Panc1 (cell line): ENCODE results near the gene GRIK4. TPM values are rescaled to one million over a fixed set of nuclear protein-coding genes. Genes with fewer than 3 reads are reported as not detected.
"Not testable (repeated sequence)": the region's sequence is repeated elsewhere in the genome, so short reads cannot be mapped to it uniquely, and the experiment has no call there.

ENCODE experiments used
- ATAC-seq: fragments of 200-7000 bp; cut with Tn5 transposase; 2 replicates; pipeline ENCODE4 v1.9.1; 2020; ENCODE audit warnings: mild to moderate bottlenecking, moderate library complexity
- BruUV-seq: library from RNA; stranded (reverse); fragments of 400-500 nt; replicated peaks from 2 replicates; lab custom pipeline; 2021; lab: Mats Ljungman, UMichigan
- CTCF ChIA-PET: fragments of 300-600 bp; sonication (Branson Sonifier 250); formaldehyde crosslinking; loops from one replicate; lab custom pipeline; 2022; ENCODE audit warnings: antibody characterized with exemption; lab: Charles Lee
- POLR2A ChIA-PET: fragments of 300-600 bp; sonication (Branson Sonifier 250); formaldehyde crosslinking; loops from one replicate; lab custom pipeline; 2022; ENCODE audit warnings: antibody characterized with exemption; lab: Charles Lee
- DNase-seq: peaks from one replicate; pipeline ENCODE4 v3.0.0-alpha.2; 2010; ENCODE audit warnings: low read depth, low spot score
- H3K27ac ChIP-seq: 2 replicates; pipeline ENCODE4 v1.5.1; 2011; ENCODE audit warnings: mild to moderate bottlenecking, low read length, inconsistent platforms
- H3K27me3 ChIP-seq: fragments of 200-500 bp; sonication (Bioruptor generic); 2 replicates; pipeline ENCODE4 v1.6.0; 2014; ENCODE audit warnings: low read length, inconsistent platforms; ENCODE audit not compliant: control insufficient read depth, insufficient read depth
- H3K36me3 ChIP-seq: fragments of 200-500 bp; sonication (Bioruptor generic); 2 replicates; pipeline ENCODE4 v1.5.1; 2014; ENCODE audit warnings: inconsistent platforms, mild to moderate bottlenecking, low read length, moderate library complexity; ENCODE audit not compliant: control insufficient read depth, insufficient read depth
- H3K4me1 ChIP-seq: 2 replicates; pipeline ENCODE4 v1.5.1; 2011; ENCODE audit warnings: inconsistent platforms, mild to moderate bottlenecking, low read length, moderate library complexity; ENCODE audit not compliant: control insufficient read depth, insufficient read depth
- H3K4me3 ChIP-seq, 2 experiments: 2 replicates each; pipeline ENCODE4 v1.5.1; 2011 to 2012; ENCODE audit warnings: low read depth in 2 of 2, low read length in 2 of 2, mild to moderate bottlenecking in 2 of 2, inconsistent platforms in 1 of 2, moderate library complexity in 1 of 2
- H3K9me3 ChIP-seq: fragments of 200-500 bp; sonication (Bioruptor generic); 2 replicates; pipeline ENCODE4 v1.5.1; 2014; ENCODE audit warnings: low read depth, mild to moderate bottlenecking, inconsistent platforms, low read length, moderate library complexity; ENCODE audit not compliant: control insufficient read depth, insufficient read depth
- POLR2AphosphoS5 ChIP-seq: IDR thresholded peaks from 2 replicates; pipeline ENCODE4 v1.6.1; 2012; ENCODE audit warnings: mild to moderate bottlenecking, low read depth, low read length, moderate library complexity
- SIN3A ChIP-seq: IDR thresholded peaks from 2 replicates; pipeline ENCODE4 v1.6.1; 2012; ENCODE audit warnings: low read depth, mild to moderate bottlenecking, low read length, moderate library complexity, borderline replicate concordance; ENCODE audit not compliant: insufficient read depth
- TCF7L2 ChIP-seq: IDR thresholded peaks from 2 replicates; pipeline ENCODE4 v1.6.1; 2011; ENCODE audit warnings: mild to moderate bottlenecking, low read depth, low read length, inconsistent platforms
- in situ Hi-C: cut with HindIII; loops from 2 replicates; pipeline ENCODE4 v1.10.0; 2016; ENCODE audit warnings: low sequenced_read_pairs, low pct_unique_long_range_greater_than_20kb
- intact Hi-C: fragments of 100-400 bp; cut with micrococcal nuclease; formaldehyde crosslinking; loops from one replicate; pipeline ENCODE4 v1.10.0; 2022; ENCODE audit not compliant: unreplicated experiment
- total RNA-seq: library from RNA; stranded (reverse); gene quantifications from one replicate; pipeline ENCODE4 v1.2.1, GENCODE V29; 2021; ENCODE audit not compliant: unreplicated experiment
- TF ChIP-seq, protein P1 (sequence below): fragments of 450-650 bp; IDR thresholded peaks from 2 replicates; pipeline ENCODE4 v1.5.1; 2017; ENCODE audit warnings: mild to moderate bottlenecking
- TF ChIP-seq, protein P2 (sequence below), 2 experiments: IDR thresholded peaks; 2 replicates each; pipeline ENCODE4 v1.6.1; 2011 to 2012; ENCODE audit warnings: low read depth in 2 of 2, control low read depth in 1 of 2, low read length in 1 of 2, mild to moderate bottlenecking in 1 of 2, moderate library complexity in 1 of 2; ENCODE audit not compliant: insufficient read depth in 1 of 2

GRIK4 gene
- total RNA-seq, 1 experiment from 2014 or later = 0.62 TPM

DNA sequence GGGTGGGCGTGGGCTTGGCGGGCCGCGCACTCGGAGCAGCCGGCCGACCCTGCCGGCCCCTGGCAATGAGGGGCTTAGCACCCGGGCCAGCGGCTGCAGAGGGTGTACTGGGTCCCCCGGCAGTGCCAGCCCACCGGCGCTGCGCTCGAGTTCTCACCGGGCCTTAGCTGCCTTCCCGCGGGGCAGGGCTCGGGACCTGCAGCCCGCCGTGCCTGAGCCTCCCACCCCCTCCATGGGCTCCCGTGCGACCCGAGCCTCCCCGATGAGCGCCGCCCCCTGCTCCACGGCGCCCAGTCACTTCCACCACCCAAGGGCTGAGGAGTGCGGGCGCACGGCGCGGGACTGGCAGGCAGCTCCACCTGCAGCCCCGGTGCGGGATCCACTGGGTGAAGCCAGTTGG lies 510.2 kb downstream of the GRIK4 start:
- ATAC-seq, DNase-seq, intact Hi-C loops, H3K27ac ChIP-seq, in situ Hi-C loops, H3K4me3 ChIP-seq, H3K36me3 ChIP-seq, CTCF ChIA-PET, H3K9me3 ChIP-seq, BruUV-seq: not testable (repeated sequence)
- H3K27me3 ChIP-seq = peaks cover 13% of the 10 kb centered on the region; the same call in 1 of the 2 replicates
- peaks cover 12% of the 10 kb centered on the region for H3K4me1 ChIP-seq
- POLR2A ChIA-PET = interaction anchor here (0.6 kb wide), 1 partner anchor 189 kb away, joined by 5 read pairs; no protein-coding TSS in a partner anchor

DNA sequence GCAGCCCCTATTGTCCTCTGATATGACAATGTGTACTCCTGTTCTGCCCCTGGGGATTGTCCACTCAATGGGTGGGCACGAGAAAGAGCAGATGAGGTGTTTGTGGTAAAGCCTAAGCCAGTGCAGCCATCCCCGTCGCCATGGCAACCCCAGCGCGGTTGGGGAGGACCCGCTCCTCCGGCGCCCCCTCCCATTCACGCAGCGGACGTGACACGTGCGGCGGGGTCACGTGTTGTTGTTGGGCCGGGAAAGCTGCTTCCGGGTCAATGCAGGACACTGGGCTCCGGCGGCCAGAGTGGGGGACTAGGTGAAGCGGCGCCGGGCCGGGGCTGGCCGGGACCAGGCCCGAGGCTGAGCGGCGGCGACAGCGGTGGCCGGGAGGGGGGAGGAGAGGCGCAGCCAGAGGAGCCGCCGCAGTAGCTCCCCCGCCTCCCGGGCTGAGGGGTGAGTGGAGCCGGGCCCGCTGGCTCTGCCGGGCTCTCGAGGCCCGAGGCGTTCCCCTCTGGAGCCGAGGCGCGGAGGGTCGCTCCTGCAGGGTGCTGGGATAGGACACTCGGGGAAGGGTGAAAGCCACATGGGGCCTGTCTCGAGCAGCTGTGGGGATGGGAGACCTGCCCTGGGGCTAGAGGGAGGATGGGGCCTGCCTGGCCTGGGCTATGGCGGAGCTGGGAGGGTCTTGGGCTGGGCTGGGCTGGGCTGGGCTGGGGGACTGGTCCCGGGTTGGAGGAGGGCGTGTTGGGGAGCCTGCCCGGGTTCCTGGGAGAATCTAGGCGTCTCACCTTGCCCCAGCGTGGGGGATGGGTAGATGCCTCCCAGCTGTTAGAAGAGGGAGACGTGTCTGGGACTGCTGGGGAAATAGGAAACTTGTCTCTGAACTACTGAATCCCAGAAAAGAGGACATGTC lies 512.6 kb downstream of the GRIK4 start, which contains the start of gene TBCEL:
TSS of gene TBCEL (plus strand) at position 255 of the 904 bp plus-strand sequence. CDS start 21,589 bp downstream, outside the sequence.
- Histone ChIP-seq H3K27ac (peak within 1 kb of the TSS; percentile 81), H3K4me3 (peak within 1 kb of the TSS; percentile 76 to 80), H3K4me1 (peaks cover 12% of the 10 kb centered on the region), H3K9me3 (no peaks in the 10 kb centered on the region), H3K36me3 (no peaks in the 10 kb centered on the region), H3K27me3 (peaks cover under 1% of the 10 kb centered on the region; the same call in 1 of the 2 replicates)
- TF ChIP-seq TCF7L2 (no peak), SIN3A (peak; percentile 72; the same call in 1 of the 2 replicates), POLR2AphosphoS5 (peak; percentile 68)
- BruUV-seq = no TSS peak
- DNase-seq (peak; percentile 30), ATAC-seq (peak; percentile 97)
- in situ Hi-C loops = no loop called here
- POLR2A ChIA-PET = interaction anchor here (0.6 kb wide), 2 partner anchors 62 to 135 kb away, joined by 4 to 10 read pairs; no protein-coding TSS in a partner anchor
- intact Hi-C loops = no loop called here
- CTCF ChIA-PET = interaction anchor here (0.5 kb wide), 1 partner anchor 38 kb away, joined by 3 read pairs; no protein-coding TSS in a partner anchor

DNA sequence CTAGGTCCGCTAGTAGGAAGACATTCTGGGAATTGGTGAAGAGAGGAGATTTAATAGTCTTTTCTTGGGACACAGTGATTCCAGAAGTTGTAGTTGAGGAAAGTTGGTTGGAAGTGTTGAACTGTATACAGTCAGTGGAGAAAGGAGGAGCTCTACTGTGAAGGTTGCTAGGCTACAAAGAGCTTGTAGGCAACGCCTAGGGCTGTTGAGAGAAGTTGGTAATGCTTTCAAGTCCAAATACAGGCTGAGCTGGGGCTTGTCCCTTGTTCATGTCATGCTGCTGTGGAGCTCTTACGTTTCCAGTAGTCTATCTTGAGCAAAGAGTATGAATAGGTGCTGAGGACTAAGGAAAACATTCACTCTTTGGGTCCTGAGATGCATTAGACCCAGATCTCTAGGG lies 513.4 kb downstream of the GRIK4 start:
- H3K4me3 ChIP-seq = peak overlapping the region; percentile 76 to 80
- TF ChIP-seq, protein P1, sequence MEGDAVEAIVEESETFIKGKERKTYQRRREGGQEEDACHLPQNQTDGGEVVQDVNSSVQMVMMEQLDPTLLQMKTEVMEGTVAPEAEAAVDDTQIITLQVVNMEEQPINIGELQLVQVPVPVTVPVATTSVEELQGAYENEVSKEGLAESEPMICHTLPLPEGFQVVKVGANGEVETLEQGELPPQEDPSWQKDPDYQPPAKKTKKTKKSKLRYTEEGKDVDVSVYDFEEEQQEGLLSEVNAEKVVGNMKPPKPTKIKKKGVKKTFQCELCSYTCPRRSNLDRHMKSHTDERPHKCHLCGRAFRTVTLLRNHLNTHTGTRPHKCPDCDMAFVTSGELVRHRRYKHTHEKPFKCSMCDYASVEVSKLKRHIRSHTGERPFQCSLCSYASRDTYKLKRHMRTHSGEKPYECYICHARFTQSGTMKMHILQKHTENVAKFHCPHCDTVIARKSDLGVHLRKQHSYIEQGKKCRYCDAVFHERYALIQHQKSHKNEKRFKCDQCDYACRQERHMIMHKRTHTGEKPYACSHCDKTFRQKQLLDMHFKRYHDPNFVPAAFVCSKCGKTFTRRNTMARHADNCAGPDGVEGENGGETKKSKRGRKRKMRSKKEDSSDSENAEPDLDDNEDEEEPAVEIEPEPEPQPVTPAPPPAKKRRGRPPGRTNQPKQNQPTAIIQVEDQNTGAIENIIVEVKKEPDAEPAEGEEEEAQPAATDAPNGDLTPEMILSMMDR = no peak
- TF ChIP-seq TCF7L2 (no peak), SIN3A (no peak), POLR2AphosphoS5 (no peak)
- TF ChIP-seq, protein P2, sequence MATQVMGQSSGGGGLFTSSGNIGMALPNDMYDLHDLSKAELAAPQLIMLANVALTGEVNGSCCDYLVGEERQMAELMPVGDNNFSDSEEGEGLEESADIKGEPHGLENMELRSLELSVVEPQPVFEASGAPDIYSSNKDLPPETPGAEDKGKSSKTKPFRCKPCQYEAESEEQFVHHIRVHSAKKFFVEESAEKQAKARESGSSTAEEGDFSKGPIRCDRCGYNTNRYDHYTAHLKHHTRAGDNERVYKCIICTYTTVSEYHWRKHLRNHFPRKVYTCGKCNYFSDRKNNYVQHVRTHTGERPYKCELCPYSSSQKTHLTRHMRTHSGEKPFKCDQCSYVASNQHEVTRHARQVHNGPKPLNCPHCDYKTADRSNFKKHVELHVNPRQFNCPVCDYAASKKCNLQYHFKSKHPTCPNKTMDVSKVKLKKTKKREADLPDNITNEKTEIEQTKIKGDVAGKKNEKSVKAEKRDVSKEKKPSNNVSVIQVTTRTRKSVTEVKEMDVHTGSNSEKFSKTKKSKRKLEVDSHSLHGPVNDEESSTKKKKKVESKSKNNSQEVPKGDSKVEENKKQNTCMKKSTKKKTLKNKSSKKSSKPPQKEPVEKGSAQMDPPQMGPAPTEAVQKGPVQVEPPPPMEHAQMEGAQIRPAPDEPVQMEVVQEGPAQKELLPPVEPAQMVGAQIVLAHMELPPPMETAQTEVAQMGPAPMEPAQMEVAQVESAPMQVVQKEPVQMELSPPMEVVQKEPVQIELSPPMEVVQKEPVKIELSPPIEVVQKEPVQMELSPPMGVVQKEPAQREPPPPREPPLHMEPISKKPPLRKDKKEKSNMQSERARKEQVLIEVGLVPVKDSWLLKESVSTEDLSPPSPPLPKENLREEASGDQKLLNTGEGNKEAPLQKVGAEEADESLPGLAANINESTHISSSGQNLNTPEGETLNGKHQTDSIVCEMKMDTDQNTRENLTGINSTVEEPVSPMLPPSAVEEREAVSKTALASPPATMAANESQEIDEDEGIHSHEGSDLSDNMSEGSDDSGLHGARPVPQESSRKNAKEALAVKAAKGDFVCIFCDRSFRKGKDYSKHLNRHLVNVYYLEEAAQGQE (IDR thresholded peaks at IDR 0.05; ENCODE audit: insufficient read depth in 1 of 2, low read depth in 2 of 2, low read length in 1 of 2) = no peak
- DNase-seq = no peak
- peak; percentile 49 for ATAC-seq
- ChIA-PET POLR2A (interaction anchor here (0.6 to 0.7 kb wide), 4 partner anchors 10 to 343 kb away, joined by 3 to 4 read pairs (median 4); no protein-coding TSS in a partner anchor), CTCF (interaction anchor here (0.5 kb wide), 1 partner anchor 39 kb away, joined by 3 read pairs; no protein-coding TSS in a partner anchor)
- H3K4me1 ChIP-seq = peaks cover 12% of the 10 kb centered on the region
- H3K27ac ChIP-seq = peak overlapping the region; percentile 81
- BruUV-seq = TSS peak; percentile 64
- intact Hi-C loops (no loop called here), in situ Hi-C loops (no loop called here)
- H3K27me3 ChIP-seq = no peaks in the 10 kb centered on the region; the same call in 1 of the 2 replicates
- no peaks in the 10 kb centered on the region for H3K9me3 ChIP-seq
- H3K36me3 ChIP-seq = no peaks in the 10 kb centered on the region
